Lower leg skin (tissue), 3 donors: ENCODE results near the gene FBXW4.

Experiments used
- POLR2A ChIP-seq, 2 donors: fragments of 450-650 bp; IDR thresholded peaks; one replicate each; pipeline ENCODE4 v1.6.1; 2016 to 2017; ENCODE audit warnings: antibody characterized with exemption in 2 of 2, mild to moderate bottlenecking in 1 of 2, moderate library complexity in 1 of 2
- TF ChIP-seq, protein P1 (sequence below), 3 donors: fragments of 450-650 bp; IDR thresholded peaks; one replicate each; pipeline ENCODE4 v1.5.1; 2016; ENCODE audit warnings: antibody characterized with exemption in 3 of 3, mild to moderate bottlenecking in 3 of 3, moderate library complexity in 2 of 3

DNA sequence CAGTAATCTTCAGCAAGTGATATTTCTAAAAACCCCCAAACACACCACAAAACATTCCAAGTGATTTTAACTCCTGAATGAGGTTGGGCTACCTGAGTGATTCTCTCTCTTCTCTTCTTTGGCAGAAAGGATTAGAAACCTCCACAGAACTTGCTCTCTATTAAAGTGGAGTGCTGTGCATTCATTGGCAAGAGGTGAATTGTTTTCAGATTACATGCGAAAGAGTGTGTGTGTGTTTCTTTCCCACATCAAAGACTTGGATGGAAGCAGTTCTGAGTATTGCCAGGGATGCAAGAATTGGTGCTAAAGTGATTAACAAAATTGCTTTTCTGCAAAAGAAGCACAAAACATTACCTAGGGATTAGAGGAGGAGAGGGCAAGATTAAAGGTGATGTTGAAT, 13.1 kb upstream of the FBXW4 start:
- TF ChIP-seq, protein P1, sequence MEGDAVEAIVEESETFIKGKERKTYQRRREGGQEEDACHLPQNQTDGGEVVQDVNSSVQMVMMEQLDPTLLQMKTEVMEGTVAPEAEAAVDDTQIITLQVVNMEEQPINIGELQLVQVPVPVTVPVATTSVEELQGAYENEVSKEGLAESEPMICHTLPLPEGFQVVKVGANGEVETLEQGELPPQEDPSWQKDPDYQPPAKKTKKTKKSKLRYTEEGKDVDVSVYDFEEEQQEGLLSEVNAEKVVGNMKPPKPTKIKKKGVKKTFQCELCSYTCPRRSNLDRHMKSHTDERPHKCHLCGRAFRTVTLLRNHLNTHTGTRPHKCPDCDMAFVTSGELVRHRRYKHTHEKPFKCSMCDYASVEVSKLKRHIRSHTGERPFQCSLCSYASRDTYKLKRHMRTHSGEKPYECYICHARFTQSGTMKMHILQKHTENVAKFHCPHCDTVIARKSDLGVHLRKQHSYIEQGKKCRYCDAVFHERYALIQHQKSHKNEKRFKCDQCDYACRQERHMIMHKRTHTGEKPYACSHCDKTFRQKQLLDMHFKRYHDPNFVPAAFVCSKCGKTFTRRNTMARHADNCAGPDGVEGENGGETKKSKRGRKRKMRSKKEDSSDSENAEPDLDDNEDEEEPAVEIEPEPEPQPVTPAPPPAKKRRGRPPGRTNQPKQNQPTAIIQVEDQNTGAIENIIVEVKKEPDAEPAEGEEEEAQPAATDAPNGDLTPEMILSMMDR (IDR thresholded peaks at IDR 0.05): no peak
- no peak for TF ChIP-seq POLR2A (IDR thresholded peaks at IDR 0.05)
